ENCODE measurements around the gene PTPRG. TPM values are rescaled to one million over a fixed set of nuclear protein-coding genes. Genes with fewer than 3 reads are reported as not detected.
"Not testable (repeated sequence)": the region's sequence is repeated elsewhere in the genome, so short reads cannot be mapped to it uniquely, and the experiment has no call there.

PTPRG gene
- total and polyA plus RNA-seq, 2 experiments from 2014 or later = 24.4 to 131 TPM

- no peak for TF ChIP-seq ETS1 (IDR thresholded peaks at IDR 0.05)
- TF ChIP-seq CTCF (conservative IDR thresholded peaks at IDR 0.05; ENCODE audit: low read depth in 2 of 2) = no peak
- TF ChIP-seq ZNF462 (CRISPR knock-in tag; IDR thresholded peaks at IDR 0.05) = no peak
These were observed 197.5 kb downstream of the PTPRG start (continued) for GRCh38 chr3:61758839-61759238.

GRCh38 chr3:61760783-61761182, 199.4 kb downstream of the PTPRG start:
- not testable (repeated sequence) for H3K27ac Mint-ChIP-seq; H3K4me3 Mint-ChIP-seq; H3K27me3 Mint-ChIP-seq (ENCODE audit: insufficient read depth, low read depth, poor library complexity); H3K9me2 ChIP-seq (ENCODE audit: insufficient read depth); H3K4me1 ChIP-seq (ENCODE audit: insufficient read depth); H3K4me2 ChIP-seq; H3F3A ChIP-seq (replicated peaks; ENCODE audit: low read depth); H3K36me3 ChIP-seq (ENCODE audit: insufficient read depth); H3K27me3 ChIP-seq (ENCODE audit: insufficient read depth); DNase-seq (ENCODE audit: low spot score); H3K4me3 ChIP-seq; ATAC-seq; H3K27ac ChIP-seq (ENCODE audit: low read depth); H3K4me1 Mint-ChIP-seq; H2AFZ ChIP-seq; H3K9me3 Mint-ChIP-seq
- peaks cover 19% of the 10 kb centered on the region for H4K20me1 ChIP-seq (replicated peaks; ENCODE audit: insufficient read depth)
- H3K36me3 Mint-ChIP-seq (ENCODE audit: low read depth) = peaks cover 16% of the 10 kb centered on the region
- peaks cover 96% of the 10 kb centered on the region for H3K79me2 ChIP-seq (replicated peaks; ENCODE audit: insufficient read depth)

Measured in GM23338 (cell line).